Endothelial cell of umbilical vein (primary cell): ENCODE results near the gene RLF. TPM values are rescaled to one million over a fixed set of nuclear protein-coding genes. Genes with fewer than 3 reads are reported as not detected.
A peak's percentile ranks its signal among the peaks of the same experiment; 100 is the strongest.
"Not testable (repeated sequence)": the region's sequence is repeated elsewhere in the genome, so short reads cannot be mapped to it uniquely, and the experiment has no call there.

Experiments used
- BruUV-seq: library from RNA; stranded (reverse); fragments of 400-500 nt; replicated peaks from 2 replicates; lab custom pipeline; 2021; lab: Mats Ljungman, UMichigan
- CTCF ChIA-PET: fragments of 300-600, 350-600 bp; sonication (Branson Sonifier 250); formaldehyde crosslinking; loops from one replicate; lab custom pipeline; 2021; ENCODE audit warnings: antibody characterized with exemption, inconsistent platforms; lab: Charles Lee
- POLR2A ChIA-PET: fragments of 300-600, 350-600 bp; sonication (Branson Sonifier 250); formaldehyde crosslinking; loops from one replicate; lab custom pipeline; 2021; ENCODE audit warnings: antibody characterized with exemption, inconsistent platforms; lab: Charles Lee
- DNase-seq: peaks from one replicate; pipeline ENCODE4 v3.0.0-alpha.2; 2011; ENCODE audit warnings: low read depth, low spot score
- FAIRE-seq: peaks from 2 replicates; lab custom pipeline; 2011; peaks lifted over from hg19 to GRCh38; lab: Jason Lieb, UNC
- H2AFZ ChIP-seq: 2 replicates; pipeline ENCODE4 v1.6.0; 2012; ENCODE audit warnings: low read depth, low read length, control low read depth, inconsistent platforms
- H3K27ac ChIP-seq: 2 replicates; pipeline ENCODE4 v1.5.1; 2011; ENCODE audit warnings: low read depth, mild to moderate bottlenecking, control low read depth, low read length, moderate library complexity; ENCODE audit not compliant: insufficient read depth
- H3K27me3 ChIP-seq, 2 experiments: 2 replicates each; pipeline versions ENCODE4 v1.6.0 to v1.6.1; 2011; ENCODE audit warnings: low read length in 2 of 2, mixed read lengths in 1 of 2; ENCODE audit not compliant: control insufficient read depth in 2 of 2, insufficient read depth in 2 of 2
- H3K36me3 ChIP-seq, 2 experiments: 2 replicates in 1 of 2; 3 replicates in 1 of 2; pipeline ENCODE4 v1.5.1; 2011; ENCODE audit warnings: low read length in 2 of 2, mild to moderate bottlenecking in 1 of 2, moderate library complexity in 1 of 2; ENCODE audit not compliant: control insufficient read depth in 2 of 2, insufficient read depth in 2 of 2; ENCODE audit errors: extremely low read depth in 1 of 2
- H3K4me1 ChIP-seq: 3 replicates; pipeline ENCODE4 v1.5.1; 2011; ENCODE audit warnings: mild to moderate bottlenecking, low read length; ENCODE audit not compliant: control insufficient read depth, insufficient read depth; ENCODE audit errors: extremely low read depth
- H3K4me2 ChIP-seq: 2 replicates; pipeline ENCODE4 v1.6.1; 2011; ENCODE audit warnings: low read length, control low read depth, mixed read lengths; ENCODE audit not compliant: insufficient read depth
- H3K4me3 ChIP-seq, 3 experiments: fragments of 200-600 bp in 1 of 3; sonication (generic), shearing (Covaris generic) in 1 of 3; replicated peaks in 1 of 3; 2 replicates each; pipeline ENCODE4 v1.5.1; 2011 to 2016; ENCODE audit warnings: control low read depth in 3 of 3, low read length in 3 of 3, mild to moderate bottlenecking in 2 of 3, inconsistent platforms in 1 of 3, low read depth in 1 of 3, moderate library complexity in 1 of 3; ENCODE audit not compliant: insufficient read depth in 1 of 3
- H3K79me2 ChIP-seq: 2 replicates; pipeline ENCODE4 v1.6.0; 2012; ENCODE audit warnings: low read length, inconsistent platforms; ENCODE audit not compliant: control insufficient read depth, insufficient read depth
- H3K9ac ChIP-seq: replicated peaks from 2 replicates; pipeline ENCODE3; 2011; ENCODE audit warnings: low read length, control low read depth; ENCODE audit not compliant: insufficient read depth; ENCODE audit errors: extremely low read depth
- H3K9me1 ChIP-seq: replicated peaks from 3 replicates; pipeline ENCODE4 v1.6.0; 2011; ENCODE audit warnings: mild to moderate bottlenecking, low read length; ENCODE audit not compliant: control insufficient read depth, insufficient read depth; ENCODE audit errors: extremely low read depth
- H3K9me3 ChIP-seq: replicated peaks from 2 replicates; pipeline ENCODE4 v1.5.1; 2012; ENCODE audit warnings: low read length, inconsistent platforms; ENCODE audit not compliant: control insufficient read depth, insufficient read depth
- H4K20me1 ChIP-seq: replicated peaks from 2 replicates; pipeline ENCODE3; 2011; ENCODE audit warnings: mild to moderate bottlenecking, low read length; ENCODE audit not compliant: control insufficient read depth, insufficient read depth; ENCODE audit errors: extremely low read depth
- POLR2A ChIP-seq: IDR thresholded peaks from 2 replicates; pipeline ENCODE4 v1.6.1; 2012; ENCODE audit warnings: low read depth, mild to moderate bottlenecking, control low read depth, low read length
- POLR2AphosphoS5 ChIP-seq: IDR thresholded peaks from 2 replicates; pipeline ENCODE4 v1.6.1; 2012; ENCODE audit warnings: low read depth, mild to moderate bottlenecking, control low read depth, low read length, moderate library complexity; ENCODE audit not compliant: insufficient read depth
- dilution Hi-C: fragments of 300-500 bp; cut with MboI; formaldehyde crosslinking; loops from one replicate; pipeline ENCODE4 v1.15.0; 2019; ENCODE audit warnings: low sequenced_read_pairs; ENCODE audit not compliant: extremely low pct_ligation_motif_present
- intact Hi-C: fragments of 100-400 bp; cut with micrococcal nuclease; formaldehyde crosslinking; loops from one replicate; pipeline ENCODE4 v1.10.0; 2022
- polyA plus RNA-seq, 4 experiments: library from polyadenylated mRNA; depleted of rRNA in 3 of 4; stranded (reverse) in 3 of 4; unstranded in 1 of 4; fragments of >200 nt; gene quantifications; 2 replicates each; pipeline versions ENCODE4 v1.2.1 to v1.2.3, GENCODE V29; 2011 to 2012; ENCODE audit warnings: missing spikeins in 1 of 4
- total RNA-seq: library from RNA; stranded (reverse); gene quantifications from 2 replicates; pipeline ENCODE4 v1.2.3, GENCODE V29; 2021
- TF ChIP-seq, protein P1 (sequence below): IDR thresholded peaks from 2 replicates; pipeline ENCODE4 v1.6.1; 2011; ENCODE audit not compliant: insufficient read depth, insufficient read length

Gene RLF
- total and polyA plus RNA-seq, 2 donors (not counting 3 experiments of a cell fraction or from before 2014, with no cell fraction given) = 2.7 to 9.4 TPM

DNA sequence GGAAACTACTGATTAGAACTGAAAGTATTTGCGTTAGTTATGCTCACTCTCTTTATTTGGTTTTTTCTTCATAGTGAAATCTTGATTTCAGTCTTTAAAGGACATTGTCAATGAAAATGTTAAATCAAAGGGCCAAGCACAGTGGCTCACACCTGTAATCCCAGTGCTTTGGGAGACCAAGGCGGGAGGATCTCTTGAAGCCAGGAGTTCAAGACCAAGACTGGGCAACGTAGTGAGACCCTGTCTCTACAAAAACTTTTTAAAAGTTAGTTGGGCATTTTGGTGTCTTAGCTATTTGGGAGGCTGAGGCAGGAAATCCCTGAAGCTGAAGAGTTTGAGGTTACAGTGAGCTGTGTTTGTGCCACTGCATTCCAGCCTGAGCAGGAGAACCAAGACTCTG lies 13.6 kb downstream of the RLF start:
- H3K4me1 ChIP-seq = no peaks in the 10 kb centered on the region
- no peaks in the 10 kb centered on the region for H3K27me3 ChIP-seq
- TF ChIP-seq POLR2AphosphoS5 (no peak), POLR2A (no peak)
- TF ChIP-seq, protein P1, sequence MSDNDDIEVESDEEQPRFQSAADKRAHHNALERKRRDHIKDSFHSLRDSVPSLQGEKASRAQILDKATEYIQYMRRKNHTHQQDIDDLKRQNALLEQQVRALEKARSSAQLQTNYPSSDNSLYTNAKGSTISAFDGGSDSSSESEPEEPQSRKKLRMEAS = no peak
- H3K36me3 ChIP-seq = no peaks in the 10 kb centered on the region
- H3K9me1 ChIP-seq = no peaks in the 10 kb centered on the region
- peaks cover 89% of the 10 kb centered on the region for H3K79me2 ChIP-seq
- ChIA-PET POLR2A (no interaction called here), CTCF (interaction anchor here (0.6 to 1.2 kb wide), 4 partner anchors 31 to 482 kb away, joined by 3 read pairs; no protein-coding TSS in a partner anchor)
- no peak for FAIRE-seq
- H3K4me3 ChIP-seq = no peak overlapping the region
- H3K9me3 ChIP-seq = no peaks in the 10 kb centered on the region
- no peak overlapping the region for H3K4me2 ChIP-seq
- dilution Hi-C loops (no loop called here), intact Hi-C loops (no loop called here)
- H4K20me1 ChIP-seq = peaks cover 10% of the 10 kb centered on the region
- H2AFZ ChIP-seq = no peak overlapping the region
- no peak overlapping the region for H3K9ac ChIP-seq
- no peak overlapping the region for H3K27ac ChIP-seq
- BruUV-seq = no TSS peak
- no peak for DNase-seq

DNA sequence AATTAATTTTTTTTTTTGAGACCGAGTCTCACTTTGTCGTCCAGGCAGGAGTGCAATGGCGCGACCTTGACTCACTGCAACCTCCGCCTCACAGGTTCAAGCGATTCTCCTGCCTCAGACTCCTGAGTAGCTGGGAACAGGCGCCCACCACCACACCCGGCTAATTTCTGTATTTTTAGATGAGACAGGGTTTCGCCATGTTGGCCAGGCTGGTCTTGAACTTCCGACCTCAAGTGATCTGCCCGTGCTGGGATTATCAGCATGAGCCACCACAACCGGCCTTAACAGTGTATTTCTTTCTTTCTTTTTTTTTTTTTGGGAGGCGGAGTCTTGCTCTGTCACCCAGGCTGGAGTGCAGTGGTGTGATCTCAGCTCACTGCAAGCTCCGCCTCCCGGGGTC lies 15.8 kb downstream of the RLF start:
- H3K9me1 ChIP-seq, H3K9ac ChIP-seq, H3K27ac ChIP-seq, H3K27me3 ChIP-seq, BruUV-seq, CTCF ChIA-PET, DNase-seq, H3K4me3 ChIP-seq, POLR2A ChIA-PET, H3K36me3 ChIP-seq, intact Hi-C loops, H3K9me3 ChIP-seq, H4K20me1 ChIP-seq, H3K4me2 ChIP-seq, dilution Hi-C loops, H3K4me1 ChIP-seq, H2AFZ ChIP-seq: not testable (repeated sequence)
- FAIRE-seq = peak; percentile 35
- H3K79me2 ChIP-seq = peaks cover 87% of the 10 kb centered on the region
